GM23338 (cell line): Measurements from ENCODE around the gene EMC10.

ENCODE experiments used
- CREB1 ChIP-seq: fragments of 250-450 bp; sonication (Bioruptor Pico); IDR thresholded peaks from 2 replicates; pipeline ENCODE4 v1.5.0; 2020; ENCODE audit warnings: low read depth, mild to moderate bottlenecking, moderate library complexity
- CTCF ChIP-seq, 2 experiments: fragments of 200-600 bp in 1 of 2; sonication (generic) in 1 of 2; conservative IDR thresholded peaks; 2 replicates each; pipeline versions ENCODE4 v1.5.1 to v1.6.1; 2016 to 2017; ENCODE audit warnings: antibody characterized with exemption in 2 of 2, low read depth in 2 of 2, mild to moderate bottlenecking in 2 of 2, moderate library complexity in 1 of 2
- EZH2 ChIP-seq: fragments of 200-600 bp; sonication (generic); IDR thresholded peaks from one replicate; pipeline ENCODE4 v1.8.0; 2017; ENCODE audit warnings: antibody characterized with exemption, mild to moderate bottlenecking, low read depth; ENCODE audit not compliant: unreplicated experiment
- EZH2phosphoT487 ChIP-seq: fragments of 200-600 bp; sonication (generic); IDR thresholded peaks from one replicate; pipeline ENCODE4 v1.8.1; 2018; ENCODE audit warnings: antibody characterized with exemption; ENCODE audit not compliant: unreplicated experiment
- JUNB ChIP-seq: IDR thresholded peaks from one replicate; pipeline ENCODE4 v1.6.1; 2016; ENCODE audit warnings: antibody characterized with exemption; ENCODE audit not compliant: unreplicated experiment
- NANOG ChIP-seq: IDR thresholded peaks from 2 replicates; pipeline ENCODE4 v1.6.1; 2016; ENCODE audit warnings: antibody characterized with exemption, borderline replicate concordance
- POLR2AphosphoS5 ChIP-seq: IDR thresholded peaks from 2 replicates; pipeline ENCODE4 v1.6.1; 2016; ENCODE audit warnings: antibody characterized with exemption, low read depth
- REST ChIP-seq: IDR thresholded peaks from one replicate; pipeline ENCODE4 v1.6.1; 2018; ENCODE audit warnings: antibody characterized with exemption; ENCODE audit not compliant: unreplicated experiment
- STAT1 ChIP-seq: IDR thresholded peaks from one replicate; pipeline ENCODE4 v1.6.1; 2016; ENCODE audit warnings: antibody characterized with exemption; ENCODE audit not compliant: unreplicated experiment
- ZNF114 ChIP-seq: fragments of 250-450 bp; sonication (Bioruptor Pico); IDR thresholded peaks from 2 replicates; pipeline ENCODE4 v1.5.0; 2020; ENCODE audit warnings: mild to moderate bottlenecking, moderate library complexity
- ZNF331 ChIP-seq: fragments of 250-450 bp; sonication (Bioruptor Pico); IDR thresholded peaks from 2 replicates; pipeline ENCODE4 v1.5.0; 2020; ENCODE audit warnings: low read depth, mild to moderate bottlenecking, moderate library complexity
- ZNF462 ChIP-seq: fragments of 250-450 bp; sonication (Bioruptor Pico); IDR thresholded peaks from 2 replicates; pipeline ENCODE4 v1.5.0; 2020; ENCODE audit warnings: mild to moderate bottlenecking, moderate library complexity

- no peak for TF ChIP-seq CTCF (conservative IDR thresholded peaks at IDR 0.05; ENCODE audit: low read depth in 2 of 2)
- TF ChIP-seq REST = no peak
- TF ChIP-seq CREB1 (CRISPR knock-in tag) = no peak
- TF ChIP-seq POLR2AphosphoS5 = no peak
- no peak for TF ChIP-seq EZH2
- TF ChIP-seq JUNB = no peak
- TF ChIP-seq EZH2phosphoT487 = no peak
- TF ChIP-seq ZNF331 (CRISPR knock-in tag) = no peak
- TF ChIP-seq ZNF462 (CRISPR knock-in tag) = no peak
- TF ChIP-seq STAT1 = no peak
- TF ChIP-seq NANOG = no peak
- no peak for TF ChIP-seq ZNF114 (CRISPR knock-in tag)
Measured at GRCh38 chr19:50451223-50451534, 25.1 kb upstream of the EMC10 start.
